Retinal pigment epithelial cell (primary cell): ENCODE results near the gene TMC5.

Source experiments
- DNase-seq: peaks from one replicate; pipeline ENCODE4 v3.0.0-alpha.2; 2010; ENCODE audit warnings: low read depth
- H3K4me3 ChIP-seq: 2 replicates; pipeline ENCODE4 v1.5.1; 2011; ENCODE audit warnings: mild to moderate bottlenecking, low read length, control low read depth, moderate library complexity
- TF ChIP-seq, protein P1 (sequence below): conservative IDR thresholded peaks from 2 replicates; pipeline ENCODE4 v1.5.1; 2011; ENCODE audit warnings: low read depth, low read length, control low read depth, inconsistent platforms

Gene TMC5

GRCh38 chr16:19517424-19518089 is 99.9 kb downstream of the TMC5 start:
- DNase-seq = no peak

GRCh38 chr16:19518388-19518787 is 100.7 kb downstream of the TMC5 start:
- TF ChIP-seq, protein P1, sequence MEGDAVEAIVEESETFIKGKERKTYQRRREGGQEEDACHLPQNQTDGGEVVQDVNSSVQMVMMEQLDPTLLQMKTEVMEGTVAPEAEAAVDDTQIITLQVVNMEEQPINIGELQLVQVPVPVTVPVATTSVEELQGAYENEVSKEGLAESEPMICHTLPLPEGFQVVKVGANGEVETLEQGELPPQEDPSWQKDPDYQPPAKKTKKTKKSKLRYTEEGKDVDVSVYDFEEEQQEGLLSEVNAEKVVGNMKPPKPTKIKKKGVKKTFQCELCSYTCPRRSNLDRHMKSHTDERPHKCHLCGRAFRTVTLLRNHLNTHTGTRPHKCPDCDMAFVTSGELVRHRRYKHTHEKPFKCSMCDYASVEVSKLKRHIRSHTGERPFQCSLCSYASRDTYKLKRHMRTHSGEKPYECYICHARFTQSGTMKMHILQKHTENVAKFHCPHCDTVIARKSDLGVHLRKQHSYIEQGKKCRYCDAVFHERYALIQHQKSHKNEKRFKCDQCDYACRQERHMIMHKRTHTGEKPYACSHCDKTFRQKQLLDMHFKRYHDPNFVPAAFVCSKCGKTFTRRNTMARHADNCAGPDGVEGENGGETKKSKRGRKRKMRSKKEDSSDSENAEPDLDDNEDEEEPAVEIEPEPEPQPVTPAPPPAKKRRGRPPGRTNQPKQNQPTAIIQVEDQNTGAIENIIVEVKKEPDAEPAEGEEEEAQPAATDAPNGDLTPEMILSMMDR = no peak
- no peak overlapping the region for H3K4me3 ChIP-seq
- no peak for DNase-seq

More at GRCh38 chr16:19517424-19518089, 99.9 kb downstream of the TMC5 start:
- no peak overlapping the region for H3K4me3 ChIP-seq
- TF ChIP-seq, protein P1 = no peak

- no peak for DNase-seq
- H3K4me3 ChIP-seq = peak overlapping the region; percentile 85
- TF ChIP-seq, protein P1 = no peak
Measured at GRCh38 chr16:19520861-19521331, 103.2 kb downstream of the TMC5 start.

DNA sequence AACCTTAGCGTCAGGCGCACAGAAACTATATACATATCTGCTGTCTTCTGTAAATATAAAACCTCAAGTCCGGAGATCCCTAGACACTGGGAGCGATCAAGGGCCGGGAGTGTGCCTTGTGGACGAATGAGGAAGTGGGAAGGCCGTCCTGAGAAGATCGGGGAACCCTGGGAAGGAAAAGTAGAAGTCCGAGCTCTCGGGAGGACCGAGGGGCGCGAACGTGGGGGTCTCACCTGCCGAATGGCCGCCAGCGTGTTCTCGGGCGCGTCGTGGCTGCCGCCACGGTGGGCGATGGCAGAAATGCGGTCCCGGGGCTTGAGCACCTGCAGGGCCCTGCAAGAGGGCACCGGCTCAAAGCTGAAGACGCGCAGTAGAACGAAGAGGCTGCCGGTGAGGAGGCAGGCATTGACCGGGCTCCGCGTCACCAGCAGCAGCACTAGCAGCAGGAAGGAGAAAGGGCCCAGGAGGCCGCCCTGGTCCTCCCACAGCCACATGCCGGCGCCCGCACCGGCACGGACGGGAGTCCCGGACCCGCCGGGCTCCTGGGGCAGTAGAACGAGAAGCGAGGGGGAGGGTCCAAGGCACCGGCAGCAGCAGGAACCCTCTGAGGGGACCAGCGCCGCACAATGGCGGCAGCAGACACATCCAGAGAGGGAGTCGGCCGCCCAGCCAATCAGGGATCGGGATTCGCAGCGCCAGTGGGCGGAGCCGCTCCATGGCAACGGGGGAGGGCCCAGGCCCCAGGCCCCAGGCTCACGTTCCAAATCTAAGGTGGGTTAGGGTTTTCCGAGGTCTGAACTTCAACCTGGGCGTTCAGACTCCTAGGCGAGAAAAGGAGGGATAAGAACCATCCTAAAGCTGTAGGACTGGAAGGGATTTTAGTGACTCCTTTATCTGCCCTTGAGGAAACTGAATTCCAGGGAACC is 104.1 kb downstream of the TMC5 start, which contains the start of gene GDE1:
Gene GDE1 (minus strand): TSS at position 628 of the 926 bp plus-strand sequence. CDS start 134 bp downstream, at position 494.
- TF ChIP-seq, protein P1 = peak; percentile 38
- peak; percentile 55 for DNase-seq
- H3K4me3 ChIP-seq = peak within 1 kb of the TSS; percentile 85

DNA sequence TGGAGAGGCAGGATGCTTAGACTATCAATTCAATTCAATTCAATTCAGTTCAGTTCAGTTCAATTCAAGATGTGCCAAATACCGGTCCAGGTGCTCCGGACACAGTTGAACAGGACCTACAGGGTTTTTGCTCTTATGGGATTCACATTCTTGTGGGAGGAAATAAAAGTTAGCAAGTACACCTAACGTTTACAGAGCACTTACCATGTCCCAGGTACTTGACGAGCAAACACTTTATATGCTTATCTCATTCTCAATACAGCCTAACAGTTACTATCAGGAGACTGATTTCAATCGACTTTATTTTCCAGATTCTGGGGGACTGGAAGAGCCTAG is 104.7 kb downstream of the TMC5 start:
- H3K4me3 ChIP-seq = peak overlapping the region; percentile 85
- TF ChIP-seq, protein P1 = no peak
- no peak for DNase-seq

DNA sequence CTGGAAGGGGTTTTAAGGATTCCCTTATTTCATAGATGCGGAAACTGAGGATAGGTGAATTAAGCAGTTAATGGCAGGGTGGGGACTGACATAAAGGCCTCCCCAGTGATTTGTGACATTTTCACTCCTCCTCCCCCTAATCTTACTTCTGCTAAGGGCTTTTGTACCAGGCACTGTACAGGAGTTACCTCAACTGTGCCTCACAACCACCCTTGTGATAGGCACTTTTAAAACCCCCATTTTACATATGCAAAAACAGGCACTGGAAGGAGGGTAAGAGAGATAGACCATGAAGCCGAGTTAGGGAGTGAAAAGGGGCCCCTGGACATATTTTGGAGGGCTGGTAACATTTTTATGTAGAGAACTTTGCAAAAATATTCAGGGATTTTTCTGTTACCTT is 105.1 kb downstream of the TMC5 start:
- DNase-seq = no peak
- TF ChIP-seq, protein P1 = no peak
- H3K4me3 ChIP-seq = no peak overlapping the region
